Loucy (cell line): ENCODE data around the gene TRAPPC14.
A peak's percentile ranks its signal among the peaks of the same experiment; 100 is the strongest.

Experiments used
- H2AFZ ChIP-seq: fragments of 200-600 bp; sonication (generic); 2 replicates; pipeline ENCODE4 v1.6.0; 2016; ENCODE audit warnings: antibody characterized with exemption, mild to moderate bottlenecking, low read length, moderate library complexity
- H3F3A ChIP-seq: fragments of 200-600 bp; 2 replicates; pipeline ENCODE4 v1.6.0; 2016; ENCODE audit warnings: antibody characterized with exemption, low read depth, mild to moderate bottlenecking
- H3K27me3 ChIP-seq: fragments of 200-600 bp; sonication (generic); 2 replicates; pipeline ENCODE4 v1.6.1; 2014; ENCODE audit warnings: low read length, mild to moderate bottlenecking; ENCODE audit not compliant: insufficient read depth, poor library complexity, severe bottlenecking
- H3K36me3 ChIP-seq: fragments of 200-600 bp; sonication (generic); 2 replicates; pipeline ENCODE4 v1.6.1; 2016; ENCODE audit warnings: low read length; ENCODE audit not compliant: insufficient read depth
- H3K4me1 ChIP-seq: fragments of 200-600 bp; sonication (generic); 2 replicates; pipeline ENCODE4 v1.5.1; 2014; ENCODE audit warnings: low read length, mild to moderate bottlenecking; ENCODE audit not compliant: insufficient read depth, poor library complexity, severe bottlenecking
- H3K4me2 ChIP-seq: fragments of 200-600 bp; sonication (generic); 2 replicates; pipeline ENCODE4 v1.6.0; 2014; ENCODE audit warnings: antibody characterized with exemption, low read length, low read depth, mild to moderate bottlenecking; ENCODE audit not compliant: poor library complexity, severe bottlenecking
- H3K4me3 ChIP-seq: fragments of 200-600 bp; sonication (generic); 2 replicates; pipeline ENCODE4 v1.5.1; 2014; ENCODE audit warnings: low read length, mild to moderate bottlenecking, mixed read lengths; ENCODE audit not compliant: poor library complexity, severe bottlenecking
- H3K79me2 ChIP-seq: fragments of 200-600 bp; sonication (generic); 2 replicates; pipeline ENCODE4 v1.6.1; 2014; ENCODE audit warnings: low read length; ENCODE audit not compliant: insufficient read depth
- H3K9ac ChIP-seq: fragments of 200-600 bp; sonication (generic); 2 replicates; pipeline ENCODE4 v1.6.0; 2014; ENCODE audit warnings: mild to moderate bottlenecking, low read depth, low read length, moderate library complexity; ENCODE audit not compliant: poor library complexity, severe bottlenecking
- H3K9me2 ChIP-seq: fragments of 200-600 bp; sonication (generic); replicated peaks from 2 replicates; pipeline ENCODE4 v1.6.1; 2016; ENCODE audit warnings: low read depth, low read length, mixed read lengths
- H3K9me3 ChIP-seq: fragments of 200-600 bp; sonication (generic); 2 replicates; pipeline ENCODE4 v1.6.1; 2014; ENCODE audit warnings: mild to moderate bottlenecking, antibody characterized with exemption, low read length, low read depth; ENCODE audit not compliant: insufficient read depth
- H4K20me1 ChIP-seq: fragments of 200-600 bp; sonication (generic); 2 replicates; pipeline ENCODE4 v1.6.0; 2014; ENCODE audit warnings: antibody characterized with exemption, low read length, mild to moderate bottlenecking; ENCODE audit not compliant: insufficient read depth, poor library complexity, severe bottlenecking
- EZH2phosphoT487 ChIP-seq: fragments of 200-600 bp; IDR thresholded peaks from 2 replicates; pipeline ENCODE4 v1.6.1; 2018; ENCODE audit warnings: antibody characterized with exemption, mild to moderate bottlenecking, moderate library complexity, borderline replicate concordance
- TF ChIP-seq, protein P1 (sequence below): fragments of 200-600 bp; sonication (generic); conservative IDR thresholded peaks from 2 replicates; pipeline ENCODE4 v1.5.1; 2014; ENCODE audit warnings: mild to moderate bottlenecking, antibody characterized with exemption, low read length

The TRAPPC14 gene

DNA sequence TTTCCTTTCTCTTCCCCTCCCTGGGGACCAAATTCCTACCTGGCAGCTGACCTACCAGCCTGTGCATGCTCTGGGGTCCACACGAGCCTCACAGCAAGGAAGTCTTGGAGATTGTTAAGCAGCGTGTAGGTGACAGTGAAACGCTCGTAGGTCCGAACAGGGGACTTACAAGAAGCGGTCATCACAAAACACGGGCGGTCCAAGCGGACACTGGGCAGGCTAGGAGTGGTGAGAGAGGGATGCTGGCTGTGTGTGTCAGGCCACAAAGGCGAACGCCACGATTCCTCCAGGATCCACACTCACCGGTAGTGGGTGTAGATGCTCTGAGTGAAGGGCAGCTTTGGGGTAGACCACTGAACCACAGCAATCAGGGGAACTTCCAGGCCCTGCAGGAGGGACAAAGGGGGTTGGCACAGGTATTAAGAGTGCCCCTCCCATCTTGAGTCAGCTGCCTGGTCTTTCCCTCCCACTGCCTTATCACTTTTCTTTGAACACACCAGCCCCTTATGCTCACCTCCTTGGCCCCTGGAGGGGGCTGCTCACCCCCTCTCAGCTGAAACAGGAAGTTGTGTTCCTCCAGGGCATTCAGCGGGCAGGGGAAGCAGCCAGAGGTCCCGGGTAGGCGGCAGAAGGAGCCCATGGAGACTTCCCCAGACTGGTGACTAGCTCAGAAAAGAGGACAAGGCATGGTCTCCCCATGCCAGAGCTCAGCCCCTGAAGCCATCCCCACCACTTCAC, 2.0 kb downstream of the TRAPPC14 start:
- TF ChIP-seq, protein P1, sequence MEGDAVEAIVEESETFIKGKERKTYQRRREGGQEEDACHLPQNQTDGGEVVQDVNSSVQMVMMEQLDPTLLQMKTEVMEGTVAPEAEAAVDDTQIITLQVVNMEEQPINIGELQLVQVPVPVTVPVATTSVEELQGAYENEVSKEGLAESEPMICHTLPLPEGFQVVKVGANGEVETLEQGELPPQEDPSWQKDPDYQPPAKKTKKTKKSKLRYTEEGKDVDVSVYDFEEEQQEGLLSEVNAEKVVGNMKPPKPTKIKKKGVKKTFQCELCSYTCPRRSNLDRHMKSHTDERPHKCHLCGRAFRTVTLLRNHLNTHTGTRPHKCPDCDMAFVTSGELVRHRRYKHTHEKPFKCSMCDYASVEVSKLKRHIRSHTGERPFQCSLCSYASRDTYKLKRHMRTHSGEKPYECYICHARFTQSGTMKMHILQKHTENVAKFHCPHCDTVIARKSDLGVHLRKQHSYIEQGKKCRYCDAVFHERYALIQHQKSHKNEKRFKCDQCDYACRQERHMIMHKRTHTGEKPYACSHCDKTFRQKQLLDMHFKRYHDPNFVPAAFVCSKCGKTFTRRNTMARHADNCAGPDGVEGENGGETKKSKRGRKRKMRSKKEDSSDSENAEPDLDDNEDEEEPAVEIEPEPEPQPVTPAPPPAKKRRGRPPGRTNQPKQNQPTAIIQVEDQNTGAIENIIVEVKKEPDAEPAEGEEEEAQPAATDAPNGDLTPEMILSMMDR = no peak
- no peak for TF ChIP-seq EZH2phosphoT487
- Histone ChIP-seq H3K9me2 (no peaks in the 10 kb centered on the region), H3K9me3 (no peaks in the 10 kb centered on the region), H4K20me1 (peaks cover 12% of the 10 kb centered on the region), H3F3A (peaks cover 3% of the 10 kb centered on the region; the same call in 1 of the 2 replicates), H3K36me3 (peaks cover 9% of the 10 kb centered on the region; the same call in 1 of the 2 replicates), H3K27me3 (no peaks in the 10 kb centered on the region), H3K4me2 (peak overlapping the region; percentile 92), H3K79me2 (peaks cover 31% of the 10 kb centered on the region), H2AFZ (no peak overlapping the region), H3K9ac (peak overlapping the region; percentile 86), H3K4me1 (peaks cover 25% of the 10 kb centered on the region), H3K4me3 (peak overlapping the region; percentile 90)

DNA sequence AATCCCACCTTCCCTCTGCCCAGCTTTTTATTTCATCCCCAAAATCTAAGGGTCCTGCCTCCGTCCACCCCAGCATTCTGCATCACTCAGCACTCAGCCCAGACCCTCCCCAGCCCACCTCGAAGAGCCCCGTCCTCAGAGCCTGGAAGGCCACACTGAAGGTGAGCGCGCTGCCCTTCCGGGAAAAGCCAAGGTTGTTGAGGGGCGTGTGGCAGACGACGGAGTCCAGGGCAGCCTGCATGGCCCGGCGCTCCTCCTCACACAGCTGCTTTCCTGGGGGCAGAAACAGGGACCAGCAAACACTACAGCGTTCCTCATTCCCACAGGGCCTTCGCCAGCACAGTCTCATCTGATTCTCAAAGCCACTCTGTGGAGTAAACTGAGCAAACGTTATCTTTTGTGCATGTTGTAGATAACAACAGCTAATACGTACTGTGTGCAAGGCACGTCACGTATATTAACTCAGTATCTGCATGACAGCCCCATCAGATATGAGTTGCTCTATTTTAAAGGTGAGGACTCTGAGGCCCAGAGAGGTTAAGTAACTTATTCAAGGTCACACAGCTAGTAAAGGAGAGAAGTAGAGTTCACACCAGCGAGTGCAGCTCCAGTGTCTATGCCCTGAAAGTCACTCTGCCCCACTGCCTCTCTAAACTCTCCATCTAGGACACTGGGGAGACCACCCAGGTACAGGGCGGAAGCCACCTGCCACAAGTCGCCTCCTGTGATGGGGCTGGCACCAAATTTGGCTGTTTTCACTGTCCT, 2.8 kb downstream of the TRAPPC14 start:
- TF ChIP-seq, protein P1 = no peak
- TF ChIP-seq EZH2phosphoT487 = no peak
- peaks cover 9% of the 10 kb centered on the region; the same call in 1 of the 2 replicates for H3K36me3 ChIP-seq
- no peaks in the 10 kb centered on the region for H3K9me3 ChIP-seq
- H3K27me3 ChIP-seq = no peaks in the 10 kb centered on the region
- peaks cover 35% of the 10 kb centered on the region for H3K79me2 ChIP-seq
- peaks cover 3% of the 10 kb centered on the region; the same call in 1 of the 2 replicates for H3F3A ChIP-seq
- H3K9ac ChIP-seq = no peak overlapping the region
- H3K4me3 ChIP-seq = no peak overlapping the region
- no peak overlapping the region for H3K4me2 ChIP-seq
- H3K4me1 ChIP-seq = peaks cover 25% of the 10 kb centered on the region
- H2AFZ ChIP-seq = no peak overlapping the region
- H3K9me2 ChIP-seq = no peaks in the 10 kb centered on the region
- peaks cover 12% of the 10 kb centered on the region for H4K20me1 ChIP-seq

DNA sequence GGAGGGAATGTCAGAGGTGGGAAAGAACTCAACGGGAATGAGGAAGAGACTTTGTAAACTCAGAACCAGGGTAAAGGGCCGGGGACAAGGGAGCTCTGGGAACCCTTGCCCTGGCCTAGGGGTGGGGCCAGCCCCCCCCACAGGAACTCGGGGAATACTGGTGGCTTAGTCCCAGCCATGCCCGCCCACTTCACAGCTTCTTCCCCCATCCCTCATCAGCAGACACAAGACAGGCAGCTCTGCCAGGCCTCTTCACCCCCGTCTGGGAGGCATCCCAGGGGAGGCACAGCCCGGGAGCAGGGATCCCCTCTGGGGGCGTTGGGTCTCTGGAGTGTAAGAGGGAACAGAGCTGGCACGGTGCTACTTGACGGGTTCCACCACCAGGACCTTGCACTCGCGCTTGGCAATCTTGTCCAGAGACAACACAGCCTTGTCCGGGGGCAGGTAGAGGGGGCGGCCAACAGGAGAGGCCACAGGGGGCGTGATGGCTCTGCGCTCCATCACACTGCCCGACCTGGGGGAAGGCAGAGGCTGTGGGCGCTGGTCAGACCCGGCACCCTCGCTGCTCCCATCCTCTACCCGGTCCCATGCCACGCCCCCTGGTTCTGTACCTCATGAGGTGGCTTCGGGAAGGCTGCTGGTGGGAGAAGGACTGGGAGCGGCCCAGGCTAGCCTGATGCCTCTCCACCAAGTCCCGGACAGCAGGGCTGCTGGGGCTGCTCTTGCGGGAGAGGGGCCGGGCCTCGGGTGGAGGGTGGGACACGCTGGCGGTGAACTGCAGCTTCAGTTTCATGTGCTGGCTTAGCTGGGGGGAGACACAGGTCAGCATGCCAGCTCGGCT, 3.7 kb downstream of the TRAPPC14 start:
- Histone ChIP-seq H3K27me3 (no peaks in the 10 kb centered on the region), H3K9me3 (no peaks in the 10 kb centered on the region), H2AFZ (no peak overlapping the region), H3K4me2 (no peak overlapping the region), H3F3A (peaks cover 3% of the 10 kb centered on the region; the same call in 1 of the 2 replicates), H3K9me2 (no peaks in the 10 kb centered on the region), H3K4me1 (peaks cover 31% of the 10 kb centered on the region), H3K36me3 (peaks cover 9% of the 10 kb centered on the region; the same call in 1 of the 2 replicates), H3K9ac (no peak overlapping the region), H4K20me1 (peaks cover 16% of the 10 kb centered on the region), H3K4me3 (no peak overlapping the region), H3K79me2 (peaks cover 44% of the 10 kb centered on the region)
- TF ChIP-seq, protein P1 = no peak
- TF ChIP-seq EZH2phosphoT487 = no peak
